DND-41 (cell line): ENCODE results near the gene CDH10.

Experiments
- EZH2 ChIP-seq: IDR thresholded peaks from 3 replicates; pipeline ENCODE4 v1.6.1; 2012; ENCODE audit warnings: borderline replicate concordance, low read depth, mild to moderate bottlenecking, moderate library complexity, low read length, inconsistent platforms; ENCODE audit not compliant: severe bottlenecking
- TF ChIP-seq, protein P1 (sequence below): IDR thresholded peaks from 2 replicates; pipeline ENCODE4 v1.5.1; 2012; ENCODE audit warnings: borderline replicate concordance, low read length, moderate library complexity, mild to moderate bottlenecking; ENCODE audit not compliant: poor library complexity, severe bottlenecking; ENCODE audit errors: extremely low read depth

DNA sequence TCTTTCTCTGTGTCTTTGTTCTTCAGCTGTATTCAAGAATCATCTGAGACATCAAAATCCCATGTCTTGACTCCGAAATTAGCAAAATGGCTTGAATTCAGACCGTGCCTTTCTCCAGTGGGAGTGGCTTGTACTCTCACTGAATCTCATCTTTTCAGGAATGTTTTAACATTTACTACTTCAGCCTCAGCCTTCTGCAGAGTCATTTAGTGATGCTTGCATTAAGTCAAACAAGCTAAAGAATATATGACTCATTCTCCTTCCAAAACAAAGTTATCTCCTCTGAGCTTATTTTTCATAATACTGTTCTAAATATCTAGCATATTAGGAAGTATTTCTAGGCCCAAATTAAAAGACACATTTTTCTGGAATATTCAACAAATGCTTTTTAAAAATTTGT, 205.3 kb downstream of the CDH10 start:
- TF ChIP-seq, protein P1, sequence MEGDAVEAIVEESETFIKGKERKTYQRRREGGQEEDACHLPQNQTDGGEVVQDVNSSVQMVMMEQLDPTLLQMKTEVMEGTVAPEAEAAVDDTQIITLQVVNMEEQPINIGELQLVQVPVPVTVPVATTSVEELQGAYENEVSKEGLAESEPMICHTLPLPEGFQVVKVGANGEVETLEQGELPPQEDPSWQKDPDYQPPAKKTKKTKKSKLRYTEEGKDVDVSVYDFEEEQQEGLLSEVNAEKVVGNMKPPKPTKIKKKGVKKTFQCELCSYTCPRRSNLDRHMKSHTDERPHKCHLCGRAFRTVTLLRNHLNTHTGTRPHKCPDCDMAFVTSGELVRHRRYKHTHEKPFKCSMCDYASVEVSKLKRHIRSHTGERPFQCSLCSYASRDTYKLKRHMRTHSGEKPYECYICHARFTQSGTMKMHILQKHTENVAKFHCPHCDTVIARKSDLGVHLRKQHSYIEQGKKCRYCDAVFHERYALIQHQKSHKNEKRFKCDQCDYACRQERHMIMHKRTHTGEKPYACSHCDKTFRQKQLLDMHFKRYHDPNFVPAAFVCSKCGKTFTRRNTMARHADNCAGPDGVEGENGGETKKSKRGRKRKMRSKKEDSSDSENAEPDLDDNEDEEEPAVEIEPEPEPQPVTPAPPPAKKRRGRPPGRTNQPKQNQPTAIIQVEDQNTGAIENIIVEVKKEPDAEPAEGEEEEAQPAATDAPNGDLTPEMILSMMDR = no peak
- no peak for TF ChIP-seq EZH2
